Activated naive CD4-positive, alpha-beta T cell treated with anti-CD3 and anti-CD28 coated beads, Interleukin-2, amount 50 U/mL, for 16 hours (primary cell): Measurements from ENCODE around the gene TOMM5.

Experiments used
- DNase-seq: peaks from one replicate; pipeline ENCODE4 v3.0.0-alpha.2; 2020

The TOMM5 gene

GRCh38 chr9:37592108-37592951 lies at the start of gene TOMM5:
Gene TOMM5, minus strand, starts transcription at chr9:37592597. Its CDS starts 65 bp downstream, at chr9:37592532.
- DNase-seq, result peak; percentile 92

DNA sequence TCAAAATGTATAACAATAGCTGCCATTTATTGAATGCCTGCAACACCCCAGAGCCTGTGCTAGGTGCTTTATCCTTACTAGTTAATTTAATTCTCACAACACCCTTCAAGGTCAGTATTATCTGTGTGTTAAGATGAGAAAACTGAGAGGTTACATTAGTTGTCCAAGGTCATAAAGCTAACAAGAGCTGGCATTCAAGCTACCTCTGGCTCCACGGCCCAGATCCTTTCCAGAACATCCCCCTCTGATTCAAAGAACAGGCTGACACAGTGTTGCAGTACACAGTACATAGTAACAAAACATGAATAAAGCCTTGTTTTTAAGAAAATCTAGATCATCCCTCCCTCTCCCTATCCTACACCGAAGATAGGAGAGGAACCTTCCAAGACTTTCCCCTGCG lies 48.9 kb upstream of the TOMM5 start:
- DNase-seq, result no peak

GRCh38 chr9:37640246-37640645 lies 47.8 kb upstream of the TOMM5 start:
- DNase-seq, result no peak

DNA sequence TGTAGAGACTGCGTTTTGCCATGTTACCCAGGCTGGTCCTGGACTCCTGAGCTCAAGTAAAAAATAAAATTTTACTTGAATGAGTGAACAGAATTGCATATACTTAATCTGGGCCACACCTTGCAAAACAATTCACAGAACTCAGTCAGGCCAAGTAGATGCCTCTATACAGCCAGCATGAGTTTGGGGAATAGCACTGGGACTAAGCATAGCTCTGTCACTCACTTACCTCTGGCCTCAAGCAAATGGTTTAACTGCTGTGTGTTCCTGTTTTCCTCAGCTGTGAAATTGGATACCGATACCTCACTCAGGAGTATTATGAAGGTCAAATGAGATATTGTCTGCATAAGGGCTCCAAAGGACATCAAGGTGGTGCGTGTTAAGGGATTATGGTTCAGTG lies 47.4 kb upstream of the TOMM5 start:
- DNase-seq, result no peak

GRCh38 chr9:37639109-37639762 lies 46.8 kb upstream of the TOMM5 start:
- DNase-seq, result no peak

DNA sequence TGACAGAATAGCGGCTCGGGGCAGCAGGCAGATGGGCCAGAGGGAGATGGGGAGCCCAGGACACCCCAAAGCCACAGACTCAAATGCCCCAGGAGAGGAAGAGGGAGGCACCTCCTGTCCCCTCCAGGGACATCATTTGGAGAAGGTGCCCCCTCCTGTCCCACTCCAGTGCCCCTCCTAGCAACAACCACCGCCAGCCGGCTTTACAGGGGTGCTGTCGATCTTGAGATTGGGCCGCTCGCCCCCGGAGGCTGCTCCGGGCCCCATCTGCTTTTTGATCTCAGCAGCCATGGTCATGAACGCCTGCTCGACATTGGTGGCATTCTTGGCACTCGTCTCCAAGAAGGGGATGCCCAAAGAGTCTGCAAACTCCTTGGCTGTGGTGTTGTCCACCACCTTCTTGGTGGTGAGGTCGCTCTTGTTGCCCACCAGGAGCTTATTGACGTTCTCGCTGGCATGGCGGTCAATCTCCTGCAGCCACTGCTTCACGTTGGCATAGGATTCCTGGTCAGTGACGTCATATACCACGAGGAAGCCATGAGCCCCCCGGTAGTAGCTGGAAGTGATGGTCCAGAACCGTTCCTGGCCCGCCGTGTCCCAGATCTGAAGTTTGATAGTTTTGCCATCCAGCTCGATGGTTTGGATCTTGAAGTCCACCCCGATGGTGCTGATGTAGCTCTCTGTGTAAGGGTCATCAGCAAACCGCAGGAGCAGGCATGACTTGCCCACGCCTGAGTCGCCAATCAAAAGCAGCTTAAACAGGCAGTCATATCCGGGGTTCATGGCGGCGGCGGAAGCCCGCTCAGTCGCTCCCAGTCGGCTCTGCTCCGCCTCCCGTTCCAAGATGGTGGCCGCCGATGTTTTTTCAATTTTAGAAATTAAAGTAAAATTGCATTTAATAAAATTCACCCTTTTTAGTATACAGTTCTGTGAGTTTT lies 44.4 kb upstream of the TOMM5 start:
- DNase-seq, result no peak

DNA sequence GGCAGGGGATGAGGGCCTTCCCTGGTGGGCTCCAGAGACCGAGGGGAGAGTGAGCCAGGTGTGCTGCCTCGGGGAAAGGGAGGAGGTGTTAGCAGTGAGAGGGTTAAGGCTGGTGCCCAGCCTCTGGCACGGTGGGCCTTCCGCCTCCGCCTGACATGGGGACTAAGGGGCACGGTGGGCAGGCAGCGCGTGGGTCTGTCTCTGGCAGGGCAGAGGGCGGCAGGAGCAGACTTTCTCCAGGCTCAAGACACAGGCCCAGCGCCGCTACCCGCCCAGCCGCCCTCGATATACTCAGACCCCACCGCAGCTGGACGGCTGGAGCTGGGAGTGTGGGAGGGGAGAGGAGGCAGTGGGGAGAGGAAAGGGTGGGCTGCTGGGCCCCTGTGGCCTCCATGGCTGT lies 43.4 kb upstream of the TOMM5 start:
- DNase-seq, result no peak

- no peak for DNase-seq
These were observed 40.1 kb upstream of the TOMM5 start for GRCh38 chr9:37632479-37632878.

DNA sequence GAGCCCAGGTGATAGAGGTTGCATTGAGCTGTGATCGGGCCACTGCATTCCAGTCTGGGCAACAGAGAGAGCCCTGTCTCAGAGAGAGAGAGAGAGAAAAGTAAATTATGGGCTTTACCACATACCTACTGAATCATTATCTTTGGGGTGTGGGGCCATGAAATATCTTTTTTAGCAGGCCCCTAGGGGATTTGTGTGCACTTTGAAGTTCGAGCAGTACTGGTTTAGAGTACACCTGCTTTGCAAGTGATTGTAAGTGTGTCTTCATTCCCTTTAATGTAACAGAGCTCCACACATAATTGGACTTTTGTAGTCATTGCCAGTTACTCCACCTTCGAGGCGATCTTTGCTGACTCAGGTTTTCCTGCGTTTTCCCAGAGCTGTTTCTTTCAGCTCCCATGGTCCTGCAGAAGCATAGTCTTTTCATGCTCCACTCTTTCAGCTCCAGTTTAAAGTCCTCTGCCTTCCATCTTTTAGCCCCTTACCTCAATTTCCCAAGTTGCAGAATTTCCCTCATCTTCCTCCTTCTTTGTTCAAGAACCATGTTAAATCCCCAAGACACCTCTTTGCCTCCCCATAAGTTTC lies 34.4 kb upstream of the TOMM5 start:
- DNase-seq, result no peak

DNA sequence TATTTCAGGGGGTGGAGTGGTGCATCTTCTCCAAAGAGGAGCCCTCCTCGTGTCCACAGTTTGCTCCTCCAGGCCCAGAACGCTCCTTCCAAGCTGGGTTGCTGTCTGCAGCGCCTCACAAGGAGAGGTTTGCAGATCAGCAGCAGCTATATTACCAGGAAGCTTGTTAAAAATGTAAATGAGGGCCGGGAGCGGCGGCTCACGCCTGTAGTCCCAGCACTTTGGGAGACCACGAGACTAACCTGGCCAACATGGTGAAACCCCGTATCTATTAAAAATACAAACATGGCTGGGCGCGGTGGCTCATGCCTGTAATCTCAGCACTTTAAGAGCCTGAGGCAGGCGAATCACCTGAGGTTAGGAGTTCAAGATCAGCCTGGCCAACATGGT lies 33.4 kb upstream of the TOMM5 start:
- no peak for DNase-seq

DNA sequence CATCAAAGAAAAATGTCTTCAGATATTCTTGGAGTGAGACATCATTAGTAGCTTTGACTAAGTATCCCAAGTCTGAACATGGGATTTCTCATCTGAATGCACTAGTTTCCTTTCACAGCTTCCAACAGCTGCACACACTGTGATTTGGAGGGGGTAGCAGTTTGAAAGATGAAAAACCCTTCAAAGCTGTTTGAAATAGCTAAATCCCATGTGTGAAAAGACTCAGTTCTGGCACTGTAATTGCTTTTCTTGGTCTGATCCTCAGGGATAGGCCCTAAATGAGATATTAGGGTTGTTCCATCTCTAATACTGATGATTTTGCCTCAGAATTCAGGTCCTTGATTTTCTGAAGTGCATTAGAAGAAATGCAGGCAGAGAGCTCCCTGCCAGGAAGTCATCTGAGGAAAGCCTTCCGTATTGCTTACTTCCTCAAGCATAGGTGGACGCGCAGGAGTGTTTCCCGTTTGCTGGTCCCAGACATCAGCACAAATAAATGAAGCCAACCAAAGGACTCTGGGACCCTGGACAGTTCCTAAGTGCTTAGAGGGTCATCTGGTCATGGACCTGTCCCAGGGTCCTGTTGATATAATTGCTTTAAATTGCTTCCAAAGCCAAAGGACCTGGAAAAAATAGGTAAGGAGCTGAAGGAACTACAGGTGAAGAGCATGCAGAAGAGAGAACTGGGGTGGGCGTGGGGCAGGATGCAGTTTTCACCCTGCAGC lies 32.8 kb upstream of the TOMM5 start:
- DNase-seq, result no peak

- no peak for DNase-seq
These were observed 31.7 kb upstream of the TOMM5 start for GRCh38 chr9:37624073-37624472.

- DNase-seq, result no peak
These were observed 30.9 kb upstream of the TOMM5 start for GRCh38 chr9:37623267-37623666.

GRCh38 chr9:37622462-37622861 lies 30.1 kb upstream of the TOMM5 start:
- no peak for DNase-seq

DNA sequence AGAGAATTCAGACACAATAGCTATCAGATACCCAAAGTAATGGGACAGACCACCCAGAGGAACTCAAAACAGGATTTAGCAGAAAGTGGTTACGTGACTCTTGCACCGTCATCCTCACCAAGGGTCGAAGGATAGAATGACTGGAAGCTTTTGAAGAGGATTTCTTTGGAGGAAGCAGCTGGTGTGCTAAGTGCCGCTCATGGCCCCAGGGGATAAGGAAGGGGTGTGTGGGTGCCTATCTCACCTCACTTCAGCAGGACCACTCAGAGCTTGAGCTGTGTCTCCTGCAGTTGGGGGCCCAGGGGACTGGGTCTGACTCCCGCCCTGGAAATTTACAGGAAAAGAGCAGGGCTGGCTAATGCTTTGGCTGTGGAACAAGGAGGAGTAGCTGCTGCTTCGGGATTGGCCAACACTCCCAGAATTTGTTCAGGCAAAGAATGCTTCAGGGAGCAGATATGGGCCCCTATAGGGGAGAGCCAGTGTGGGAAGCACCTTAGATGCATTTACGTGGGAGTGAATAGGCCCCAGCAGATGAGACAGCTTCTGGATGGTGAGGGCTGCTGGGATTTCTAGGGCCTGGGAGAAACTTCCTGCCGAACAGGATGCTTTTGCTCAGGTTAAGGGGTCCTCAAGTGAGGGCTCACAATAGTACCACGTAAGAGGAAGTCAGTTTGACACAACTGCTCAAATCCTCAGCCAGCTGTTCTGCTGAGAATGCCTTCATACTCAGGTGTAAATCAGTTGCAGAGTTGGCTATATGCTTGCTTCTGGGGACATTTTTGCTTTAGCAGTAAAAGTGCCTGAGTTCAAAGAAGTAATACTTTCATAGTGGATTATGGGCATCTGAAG lies 29.1 kb upstream of the TOMM5 start:
- no peak for DNase-seq

DNA sequence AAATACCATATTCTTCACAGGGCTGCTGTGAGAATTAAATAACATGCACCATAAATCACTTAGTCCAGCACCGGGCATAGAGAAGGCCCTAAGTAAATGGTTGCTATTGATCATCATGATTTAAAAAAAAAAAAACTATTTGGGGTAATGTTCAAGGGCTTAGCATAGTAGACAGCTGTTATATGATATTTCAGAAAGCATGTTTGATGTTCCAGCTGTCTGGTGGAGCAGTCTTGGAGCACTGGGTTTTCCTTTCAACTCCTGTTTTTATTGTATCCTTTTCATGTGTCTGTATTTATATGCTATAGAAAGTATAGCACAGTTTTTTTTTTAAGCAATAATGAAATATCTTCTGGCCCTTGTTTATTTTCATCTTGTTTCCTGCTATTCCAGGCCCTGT lies 28.0 kb upstream of the TOMM5 start:
- no peak for DNase-seq

DNA sequence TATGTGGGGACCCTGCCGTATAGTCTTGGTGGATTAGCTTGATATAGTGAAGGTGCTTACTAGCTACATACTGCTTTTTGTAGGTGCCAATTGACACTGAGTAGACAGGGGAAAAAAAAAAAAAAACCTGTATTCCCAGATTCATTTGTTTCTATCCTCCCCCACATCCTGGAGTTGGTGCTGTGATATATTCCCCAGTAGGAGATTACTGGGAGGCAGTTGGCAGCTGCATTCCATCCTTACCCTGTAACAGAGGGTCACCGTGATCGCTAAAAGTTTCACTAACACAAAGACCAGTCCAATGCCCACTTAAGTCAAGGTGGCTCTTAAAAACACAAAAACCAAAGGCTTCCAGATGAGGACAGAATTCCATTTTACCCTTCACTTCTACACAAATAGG lies 27.4 kb upstream of the TOMM5 start:
- DNase-seq, result no peak

- DNase-seq, result no peak
These were observed 26.4 kb upstream of the TOMM5 start for GRCh38 chr9:37618817-37619216.

GRCh38 chr9:37617832-37618231 lies 25.4 kb upstream of the TOMM5 start:
- DNase-seq, result no peak

DNA sequence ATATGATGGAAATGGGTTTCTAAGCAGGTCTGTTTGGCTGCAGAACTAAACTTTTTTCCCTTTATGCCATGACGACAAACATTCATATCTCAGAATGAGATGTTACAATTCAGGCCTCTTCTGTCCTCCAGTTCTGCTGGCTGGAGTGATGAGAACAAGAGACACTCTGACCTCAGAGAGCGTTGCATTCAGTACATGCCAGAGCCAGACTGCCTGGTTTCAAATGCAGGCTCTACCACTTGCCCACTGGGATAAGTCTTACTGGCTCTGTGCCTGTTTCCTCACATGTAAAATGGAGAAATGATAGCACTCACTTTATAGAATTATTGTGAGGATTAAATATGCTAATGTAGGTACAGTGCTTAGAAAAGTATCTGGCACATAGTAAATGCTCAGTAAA lies 24.8 kb upstream of the TOMM5 start:
- DNase-seq, result no peak

DNA sequence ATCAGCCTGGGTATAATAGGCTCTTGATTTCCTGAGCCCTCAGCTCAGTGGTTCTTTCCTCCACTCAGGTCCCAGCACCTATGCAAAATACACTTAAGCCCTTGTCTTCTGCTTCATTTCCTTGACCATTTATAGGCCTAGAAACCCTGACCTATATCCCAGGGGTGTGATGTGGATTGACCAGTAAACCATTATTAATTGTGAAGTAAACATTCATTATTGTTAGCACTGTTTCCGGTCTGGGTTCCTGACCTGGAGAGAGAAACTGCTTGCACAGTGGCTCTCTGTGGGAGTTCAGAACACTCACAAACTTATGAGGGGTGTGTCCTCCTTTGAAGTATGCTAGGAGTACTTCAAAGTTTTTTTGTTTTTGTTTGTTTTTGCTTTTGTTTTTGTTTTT lies 19.6 kb upstream of the TOMM5 start:
- DNase-seq, result no peak
